WTC11 (cell line): ENCODE data around the gene ENTPD6. TPM values are rescaled to one million over a fixed set of nuclear protein-coding genes. Genes with fewer than 3 reads are reported as not detected.

Source experiments
- ATAC-seq: fragments of 200-7000 bp; cut with Tn5 transposase; 2 replicates; pipeline ENCODE4 v1.10.0; 2021; ENCODE audit warnings: mild to moderate bottlenecking, moderate library complexity
- CTCF ChIA-PET: fragments of 300-600 bp; sonication (Branson Sonifier 250); formaldehyde crosslinking; loops from one replicate; lab custom pipeline; 2021; ENCODE audit warnings: antibody characterized with exemption; lab: Charles Lee
- POLR2A ChIA-PET: fragments of 350-600 bp; sonication (Branson Sonifier 250); formaldehyde crosslinking; loops from one replicate; lab custom pipeline; 2021; ENCODE audit warnings: antibody characterized with exemption; lab: Charles Lee
- DNase-seq: peaks from one replicate; pipeline ENCODE4 v3.0.0; 2021; ENCODE audit warnings: low spot score
- H3K27ac Mint-ChIP-seq: 2 replicates; pipeline ENCODE4 v1.8.0; 2021; ENCODE audit warnings: mixed read lengths
- H3K27me3 Mint-ChIP-seq: 2 replicates; pipeline ENCODE4 v1.8.0; 2021; ENCODE audit warnings: low read depth, mild to moderate bottlenecking, moderate library complexity, mixed read lengths
- H3K36me3 Mint-ChIP-seq: 2 replicates; pipeline ENCODE4 v1.8.0; 2021; ENCODE audit warnings: mixed read lengths
- H3K4me1 Mint-ChIP-seq: 2 replicates; pipeline ENCODE4 v1.8.0; 2022; ENCODE audit warnings: mixed read lengths
- H3K4me3 Mint-ChIP-seq: 2 replicates; pipeline ENCODE4 v1.8.0; 2021; ENCODE audit warnings: mild to moderate bottlenecking, moderate library complexity, mixed read lengths
- H3K9me3 Mint-ChIP-seq: 2 replicates; pipeline ENCODE4 v1.8.0; 2021; ENCODE audit warnings: mixed read lengths
- AR ChIP-seq: fragments of 250-450 bp; sonication (Bioruptor Pico); IDR thresholded peaks from 2 replicates; pipeline ENCODE4 v1.9.0; 2021; ENCODE audit warnings: mild to moderate bottlenecking
- CDX4 ChIP-seq: fragments of 250-450 bp; sonication (Bioruptor Pico); IDR thresholded peaks from 2 replicates; pipeline ENCODE4 v1.9.0; 2021; ENCODE audit warnings: moderate library complexity, mild to moderate bottlenecking, inconsistent platforms, borderline replicate concordance
- CREM ChIP-seq: sonication (generic); formaldehyde crosslinking; IDR thresholded peaks from 2 replicates; pipeline ENCODE4 v1.8.1; 2022; ENCODE audit warnings: mild to moderate bottlenecking, missing genetic modification reagents, moderate library complexity
- E2F4 ChIP-seq: sonication (generic); formaldehyde crosslinking; IDR thresholded peaks from 2 replicates; pipeline ENCODE4 v1.8.1; 2022; ENCODE audit warnings: low read depth, mild to moderate bottlenecking, moderate library complexity, missing genetic modification reagents, borderline replicate concordance
- NFATC4 ChIP-seq: fragments of 250-450 bp; sonication (Bioruptor Pico); IDR thresholded peaks from 2 replicates; pipeline ENCODE4 v1.9.0; 2021; ENCODE audit warnings: mild to moderate bottlenecking
- RELA ChIP-seq: sonication (generic); formaldehyde crosslinking; IDR thresholded peaks from 2 replicates; pipeline ENCODE4 v1.8.1; 2022; ENCODE audit warnings: missing genetic modification reagents, mild to moderate bottlenecking, borderline replicate concordance
- SMAD4 ChIP-seq: sonication (generic); formaldehyde crosslinking; IDR thresholded peaks from 2 replicates; pipeline ENCODE4 v1.8.0; 2022; ENCODE audit warnings: mild to moderate bottlenecking, missing genetic modification reagents
- SOX15 ChIP-seq: fragments of 250-450 bp; sonication (Bioruptor Pico); IDR thresholded peaks from 2 replicates; pipeline ENCODE4 v1.9.0; 2021; ENCODE audit warnings: mild to moderate bottlenecking
- SP1 ChIP-seq: sonication (generic); formaldehyde crosslinking; conservative IDR thresholded peaks from 2 replicates; pipeline ENCODE4 v1.8.1; 2022; ENCODE audit warnings: missing genetic modification reagents
- ZNF138 ChIP-seq: sonication (generic); formaldehyde crosslinking; conservative IDR thresholded peaks from 2 replicates; pipeline ENCODE4 v1.8.1; 2022; ENCODE audit warnings: mild to moderate bottlenecking, moderate library complexity, missing genetic modification reagents
- ZNF416 ChIP-seq: fragments of 250-450 bp; sonication (Bioruptor Pico); IDR thresholded peaks from 2 replicates; pipeline ENCODE4 v1.9.0; 2021; ENCODE audit warnings: mild to moderate bottlenecking, inconsistent platforms
- ZNF425 ChIP-seq: fragments of 250-450 bp; sonication (Bioruptor Pico); conservative IDR thresholded peaks from 2 replicates; pipeline ENCODE4 v1.9.0; 2021; ENCODE audit warnings: mild to moderate bottlenecking
- total RNA-seq: library from RNA; stranded (reverse); gene quantifications from 3 replicates; pipeline ENCODE4 v1.2.3, GENCODE V29; 2021
- TF ChIP-seq, protein P1 (sequence below): sonication (generic); formaldehyde crosslinking; IDR thresholded peaks from 2 replicates; pipeline ENCODE4 v1.8.1; 2022; ENCODE audit warnings: missing genetic modification reagents, borderline replicate concordance
- TF ChIP-seq, protein P2 (sequence below): fragments of 250-450 bp; sonication (Bioruptor Pico); IDR thresholded peaks from 2 replicates; pipeline ENCODE4 v1.9.0; 2021; ENCODE audit warnings: mild to moderate bottlenecking
- TF ChIP-seq, protein P3 (sequence below): sonication (generic); formaldehyde crosslinking; IDR thresholded peaks from 2 replicates; pipeline ENCODE4 v1.8.1; 2023; ENCODE audit warnings: mild to moderate bottlenecking, missing genetic modification reagents, moderate library complexity
- TF ChIP-seq, protein P4 (sequence below): sonication (generic); formaldehyde crosslinking; IDR thresholded peaks from 2 replicates; pipeline ENCODE4 v1.8.0; 2022; ENCODE audit warnings: mild to moderate bottlenecking, missing genetic modification reagents

Gene ENTPD6
- total RNA-seq, 1 experiment from 2014 or later = 56.9 TPM

GRCh38 chr20:25176184-25176583 lies 19.3 kb upstream of the ENTPD6 start (continued):
- no peak for TF ChIP-seq ZNF425
- TF ChIP-seq ZNF138 (CRISPR knock-in tag) = no peak
- no peak for TF ChIP-seq SP1 (CRISPR knock-in tag)
- TF ChIP-seq, protein P1, sequence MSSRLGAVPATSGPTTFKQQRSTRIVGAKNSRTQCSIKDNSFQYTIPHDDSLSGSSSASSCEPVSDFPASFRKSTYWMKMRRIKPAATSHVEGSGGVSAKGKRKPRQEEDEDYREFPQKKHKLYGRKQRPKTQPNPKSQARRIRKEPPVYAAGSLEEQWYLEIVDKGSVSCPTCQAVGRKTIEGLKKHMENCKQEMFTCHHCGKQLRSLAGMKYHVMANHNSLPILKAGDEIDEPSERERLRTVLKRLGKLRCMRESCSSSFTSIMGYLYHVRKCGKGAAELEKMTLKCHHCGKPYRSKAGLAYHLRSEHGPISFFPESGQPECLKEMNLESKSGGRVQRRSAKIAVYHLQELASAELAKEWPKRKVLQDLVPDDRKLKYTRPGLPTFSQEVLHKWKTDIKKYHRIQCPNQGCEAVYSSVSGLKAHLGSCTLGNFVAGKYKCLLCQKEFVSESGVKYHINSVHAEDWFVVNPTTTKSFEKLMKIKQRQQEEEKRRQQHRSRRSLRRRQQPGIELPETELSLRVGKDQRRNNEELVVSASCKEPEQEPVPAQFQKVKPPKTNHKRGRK (CRISPR knock-in tag) = no peak
- TF ChIP-seq, protein P2, sequence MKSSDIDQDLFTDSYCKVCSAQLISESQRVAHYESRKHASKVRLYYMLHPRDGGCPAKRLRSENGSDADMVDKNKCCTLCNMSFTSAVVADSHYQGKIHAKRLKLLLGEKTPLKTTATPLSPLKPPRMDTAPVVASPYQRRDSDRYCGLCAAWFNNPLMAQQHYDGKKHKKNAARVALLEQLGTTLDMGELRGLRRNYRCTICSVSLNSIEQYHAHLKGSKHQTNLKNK (CRISPR knock-in tag) = no peak
- TF ChIP-seq, protein P3, sequence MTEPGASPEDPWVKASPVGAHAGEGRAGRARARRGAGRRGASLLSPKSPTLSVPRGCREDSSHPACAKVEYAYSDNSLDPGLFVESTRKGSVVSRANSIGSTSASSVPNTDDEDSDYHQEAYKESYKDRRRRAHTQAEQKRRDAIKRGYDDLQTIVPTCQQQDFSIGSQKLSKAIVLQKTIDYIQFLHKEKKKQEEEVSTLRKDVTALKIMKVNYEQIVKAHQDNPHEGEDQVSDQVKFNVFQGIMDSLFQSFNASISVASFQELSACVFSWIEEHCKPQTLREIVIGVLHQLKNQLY = no peak
- no peak for TF ChIP-seq SOX15 (CRISPR knock-in tag)

- no peak for DNase-seq
- H3K9me3 Mint-ChIP-seq = peaks cover 37% of the 10 kb centered on the region
- H3K36me3 Mint-ChIP-seq = 0 out of 2 replicates have a peak, but pooled peaks cover 3% of the 10 kb centered on the region
- no peak for ATAC-seq
- ChIA-PET CTCF (interaction anchor here (0.8 kb wide), 1 partner anchor 112 kb away, joined by 6 read pairs; no protein-coding TSS in a partner anchor), POLR2A (no interaction called here)
- no peak overlapping the region for H3K4me3 Mint-ChIP-seq
- TF ChIP-seq NFATC4 (CRISPR knock-in tag) (no peak), RELA (CRISPR knock-in tag) (no peak), CDX4 (CRISPR knock-in tag) (no peak), AR (CRISPR knock-in tag) (no peak), E2F4 (CRISPR knock-in tag) (no peak), CREM (CRISPR knock-in tag) (no peak), SMAD4 (CRISPR knock-in tag) (no peak), ZNF416 (CRISPR knock-in tag) (no peak)
- TF ChIP-seq, protein P4, sequence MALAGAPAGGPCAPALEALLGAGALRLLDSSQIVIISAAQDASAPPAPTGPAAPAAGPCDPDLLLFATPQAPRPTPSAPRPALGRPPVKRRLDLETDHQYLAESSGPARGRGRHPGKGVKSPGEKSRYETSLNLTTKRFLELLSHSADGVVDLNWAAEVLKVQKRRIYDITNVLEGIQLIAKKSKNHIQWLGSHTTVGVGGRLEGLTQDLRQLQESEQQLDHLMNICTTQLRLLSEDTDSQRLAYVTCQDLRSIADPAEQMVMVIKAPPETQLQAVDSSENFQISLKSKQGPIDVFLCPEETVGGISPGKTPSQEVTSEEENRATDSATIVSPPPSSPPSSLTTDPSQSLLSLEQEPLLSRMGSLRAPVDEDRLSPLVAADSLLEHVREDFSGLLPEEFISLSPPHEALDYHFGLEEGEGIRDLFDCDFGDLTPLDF (CRISPR knock-in tag) = no peak
- peaks cover 23% of the 10 kb centered on the region for H3K27me3 Mint-ChIP-seq
- H3K4me1 Mint-ChIP-seq = no peaks in the 10 kb centered on the region
- no peak overlapping the region for H3K27ac Mint-ChIP-seq
Measured at GRCh38 chr20:25177890-25178321, 17.6 kb upstream of the ENTPD6 start.
